Activated CD4-positive, alpha-beta memory T cell treated with anti-CD3 and anti-CD28 coated beads for 36 hours (primary cell): Measurements from ENCODE around the gene ADAMTSL4. TPM values are rescaled to one million over a fixed set of nuclear protein-coding genes. Genes with fewer than 3 reads are reported as not detected.
"Not testable (repeated sequence)": the region's sequence is repeated elsewhere in the genome, so short reads cannot be mapped to it uniquely, and the experiment has no call there.

Experiments used
- CTCF ChIA-PET: fragments of 350-600 bp; sonication (Branson Sonifier 250); formaldehyde crosslinking; loops from one replicate; lab custom pipeline; 2021; ENCODE audit warnings: antibody characterized with exemption, inconsistent platforms; lab: Charles Lee
- POLR2A ChIA-PET: fragments of 350-600 bp; sonication (Branson Sonifier 250); formaldehyde crosslinking; loops from one replicate; lab custom pipeline; 2021; ENCODE audit warnings: antibody characterized with exemption; lab: Charles Lee
- DNase-seq: peaks from one replicate; pipeline ENCODE4 v3.0.0-alpha.2; 2020
- H3K27ac Mint-ChIP-seq: one replicate; pipeline ENCODE4 v1.8.0; 2021; ENCODE audit warnings: mixed read lengths
- H3K27me3 Mint-ChIP-seq: one replicate; pipeline ENCODE4 v1.8.0; 2021; ENCODE audit warnings: mixed read lengths
- H3K36me3 Mint-ChIP-seq: one replicate; pipeline ENCODE4 v1.8.0; 2021; ENCODE audit warnings: mixed read lengths
- H3K4me1 Mint-ChIP-seq: one replicate; pipeline ENCODE4 v1.8.0; 2021; ENCODE audit warnings: low read depth, mixed read lengths
- H3K4me3 Mint-ChIP-seq: one replicate; pipeline ENCODE4 v1.8.0; 2021; ENCODE audit warnings: mild to moderate bottlenecking, mixed read lengths
- H3K9me3 Mint-ChIP-seq: one replicate; pipeline ENCODE4 v1.8.0; 2021; ENCODE audit warnings: mixed read lengths
- intact Hi-C: fragments of 100-400 bp; cut with micrococcal nuclease; formaldehyde crosslinking; loops from one replicate; pipeline ENCODE4 v1.15.1; 2023
- microRNA-seq: library from miRNA; unstranded; fragments of <30 nt; microRNA quantifications from one replicate; pipeline ENCODE4 v1.2.0, GENCODE V29; 2022; ENCODE audit warnings: borderline number of aligned reads, borderline microRNAs expressed, borderline replicate concordance
- total RNA-seq, 2 experiments: library from RNA; stranded (reverse); gene quantifications; one replicate each; pipeline ENCODE4 v1.2.3, GENCODE V29; 2021

The ADAMTSL4 gene
- total RNA-seq, 2 experiments from 2014 or later = 1.1 TPM

DNA sequence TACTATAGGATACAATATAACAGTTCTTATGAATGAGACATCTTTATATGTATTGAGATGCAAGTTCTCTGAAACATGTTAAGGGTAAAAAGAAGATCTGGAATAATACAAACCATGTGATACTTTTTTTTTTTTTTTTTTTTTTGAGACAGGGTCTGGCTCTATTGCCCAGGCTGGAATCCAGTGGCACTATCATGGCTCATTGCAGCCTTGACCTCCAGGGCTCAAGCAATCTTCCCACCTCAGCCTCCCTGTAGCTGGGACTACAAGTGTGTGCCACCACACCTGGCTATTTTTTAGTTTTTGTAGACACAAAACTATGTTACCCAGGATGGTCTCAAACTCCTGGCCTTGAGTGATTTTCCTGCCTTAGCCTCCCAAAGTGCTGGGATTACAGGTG is 52.3 kb downstream of the ADAMTSL4 start:
- Mint-ChIP-seq H3K4me3 (no peak overlapping the region), H3K4me1 (peaks cover 22% of the 10 kb centered on the region), H3K27ac (no peak overlapping the region), H3K9me3 (no peaks in the 10 kb centered on the region), H3K36me3 (peaks cover 14% of the 10 kb centered on the region), H3K27me3 (no peaks in the 10 kb centered on the region)
- intact Hi-C loops = no loop called here
- CTCF ChIA-PET = no interaction called here
- POLR2A ChIA-PET = no interaction called here
- DNase-seq = no peak

DNA sequence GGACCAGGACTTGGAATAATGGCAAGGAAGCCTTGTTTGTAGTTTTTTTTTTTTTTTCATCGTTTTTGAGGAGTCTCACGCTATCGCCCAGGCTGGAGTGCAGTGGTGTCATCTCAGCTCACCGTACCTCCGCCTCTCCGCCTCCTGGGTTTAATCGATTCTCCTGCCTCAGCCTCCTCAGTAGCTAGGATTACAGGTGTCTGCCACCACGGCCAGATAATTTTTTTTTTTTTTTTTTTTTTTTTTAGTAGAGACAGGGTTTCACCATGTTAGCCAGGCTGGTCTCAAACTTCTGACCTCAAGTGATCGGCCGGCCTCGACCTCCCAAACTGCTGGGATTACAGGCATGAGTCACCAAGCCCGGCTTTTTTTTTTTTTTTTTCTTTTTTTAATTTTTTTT is 53.2 kb downstream of the ADAMTSL4 start:
- Mint-ChIP-seq H3K4me1 (peaks cover 18% of the 10 kb centered on the region), H3K36me3 (peaks cover 14% of the 10 kb centered on the region)
- H3K27me3 Mint-ChIP-seq, DNase-seq, CTCF ChIA-PET, H3K27ac Mint-ChIP-seq, intact Hi-C loops, POLR2A ChIA-PET, H3K9me3 Mint-ChIP-seq, H3K4me3 Mint-ChIP-seq: not testable (repeated sequence)

DNA sequence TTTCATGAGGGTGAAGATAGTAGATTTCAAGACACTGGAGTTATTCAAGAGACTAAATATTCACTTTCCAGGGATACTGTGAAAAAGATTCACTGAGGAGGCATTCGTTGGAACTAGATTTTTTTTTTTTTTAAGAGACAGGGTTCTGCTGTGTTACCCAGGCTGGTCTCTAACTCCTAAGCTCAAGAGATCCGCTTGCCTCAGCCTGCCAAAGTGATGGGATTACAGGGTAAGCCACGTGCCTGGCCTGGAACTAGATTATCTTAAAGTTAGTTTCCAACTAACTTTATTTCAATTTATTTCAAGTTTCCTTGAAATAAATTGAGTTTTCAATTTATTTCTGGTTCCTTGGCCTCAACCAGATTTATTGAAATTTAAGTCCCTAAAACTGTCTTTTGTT is 54.5 kb downstream of the ADAMTSL4 start:
- DNase-seq = no peak
- CTCF ChIA-PET = interaction anchor here (1.4 kb wide), 2 partner anchors 10 to 44 kb away, joined by 4 to 7 read pairs; no protein-coding TSS in a partner anchor
- no peaks in the 10 kb centered on the region for H3K27me3 Mint-ChIP-seq
- H3K9me3 Mint-ChIP-seq = no peaks in the 10 kb centered on the region
- intact Hi-C loops = loop anchor here (1.0 kb wide), 1 partner anchor 10 kb away; no protein-coding TSS in a partner anchor
- peaks cover 14% of the 10 kb centered on the region for H3K36me3 Mint-ChIP-seq
- POLR2A ChIA-PET = interaction anchor here (0.7 to 2.8 kb wide), 7 partner anchors 10 to 44 kb away, joined by 3 to 15 read pairs (median 3); partner anchors contain the start of gene MCL1
- peaks cover 18% of the 10 kb centered on the region for H3K4me1 Mint-ChIP-seq
- H3K4me3 Mint-ChIP-seq = no peak overlapping the region
- peak overlapping the region; percentile 39 for H3K27ac Mint-ChIP-seq

DNA sequence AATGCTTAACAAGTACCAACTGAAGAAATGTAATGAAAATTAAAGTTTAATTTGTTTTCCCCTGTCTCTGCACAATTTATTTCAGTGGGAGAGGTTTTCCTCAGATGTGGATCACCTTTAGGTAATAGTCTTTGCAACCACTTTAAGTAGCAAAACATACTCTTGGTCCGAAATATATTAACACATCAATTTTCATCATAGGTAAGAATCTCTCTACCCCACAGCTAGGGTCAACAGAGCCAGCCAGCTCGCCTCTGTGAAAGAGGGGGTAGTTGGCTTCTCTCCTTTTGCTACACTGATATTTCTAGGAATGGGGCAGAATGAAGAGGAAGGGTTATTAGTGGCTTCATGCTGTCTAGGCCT is 55.0 kb downstream of the ADAMTSL4 start:
- CTCF ChIA-PET = interaction anchor here (1.4 kb wide), 2 partner anchors 9 to 44 kb away, joined by 4 to 7 read pairs; no protein-coding TSS in a partner anchor
- intact Hi-C loops = loop anchor here (1.0 kb wide), 1 partner anchor 9 kb away; no protein-coding TSS in a partner anchor
- DNase-seq = no peak
- Mint-ChIP-seq H3K4me3 (no peak overlapping the region), H3K4me1 (peaks cover 18% of the 10 kb centered on the region), H3K27me3 (no peaks in the 10 kb centered on the region), H3K36me3 (peaks cover 15% of the 10 kb centered on the region), H3K27ac (peak overlapping the region; percentile 92), H3K9me3 (no peaks in the 10 kb centered on the region)
- POLR2A ChIA-PET = interaction anchor here (0.8 to 2.8 kb wide), 6 partner anchors 9 to 43 kb away, joined by 3 to 15 read pairs (median 5); partner anchors contain the start of gene MCL1

DNA sequence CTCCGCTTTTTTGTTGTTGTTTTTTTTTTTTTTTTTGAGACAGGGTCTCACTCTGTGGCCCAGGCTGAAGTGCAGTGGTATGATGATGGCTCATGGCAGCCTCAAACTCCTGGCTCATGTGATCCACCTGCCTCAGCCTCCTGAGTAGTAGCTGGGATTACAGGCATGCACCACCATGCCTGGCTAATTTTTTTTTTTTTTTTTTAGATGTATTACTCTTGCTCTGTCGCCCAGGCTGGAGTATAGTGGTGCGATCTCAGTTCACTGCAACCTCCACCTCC is 56.2 kb downstream of the ADAMTSL4 start:
- H3K4me3 Mint-ChIP-seq, CTCF ChIA-PET, DNase-seq, H3K27me3 Mint-ChIP-seq, intact Hi-C loops, H3K9me3 Mint-ChIP-seq: not testable (repeated sequence)
- Mint-ChIP-seq H3K36me3 (peaks cover 12% of the 10 kb centered on the region), H3K27ac (peak overlapping the region; percentile 71), H3K4me1 (peaks cover 22% of the 10 kb centered on the region)
- POLR2A ChIA-PET = interaction anchor here (0.6 to 2.8 kb wide), 5 partner anchors 26 to 92 kb away, joined by 3 to 15 read pairs (median 5); partner anchors contain the start of genes GOLPH3L and MCL1

DNA sequence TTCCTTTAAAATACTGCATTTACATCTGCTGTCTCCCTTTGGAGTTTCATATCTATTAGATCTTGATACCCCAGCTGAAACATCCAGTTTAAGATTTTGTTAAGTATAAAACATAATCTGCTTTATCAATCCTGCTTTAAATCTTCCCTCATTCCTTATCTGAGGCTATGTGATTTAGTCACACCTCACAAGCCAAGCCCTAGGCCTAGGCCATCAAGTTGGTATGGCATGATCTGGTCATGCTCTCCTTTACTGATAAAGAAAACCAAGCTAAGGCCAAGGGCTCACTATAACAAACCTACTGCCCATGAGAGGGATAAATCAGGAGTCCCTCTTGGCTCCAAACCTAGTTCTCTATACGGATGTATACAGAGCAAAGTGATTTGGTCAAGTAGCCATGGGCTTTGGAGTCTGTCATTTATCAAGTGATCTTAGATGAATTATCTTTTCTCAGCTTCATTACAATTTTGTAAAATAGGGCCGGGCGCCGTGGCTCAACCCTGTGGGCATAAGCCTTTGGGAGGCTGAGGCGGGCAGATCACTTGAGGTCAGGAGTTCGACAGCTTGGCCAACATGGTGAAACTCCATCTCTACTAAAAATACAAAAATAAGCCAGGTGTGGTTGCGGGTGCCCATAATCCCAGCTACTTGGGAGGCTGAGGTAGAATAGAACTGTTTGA is 57.4 kb downstream of the ADAMTSL4 start:
- ChIA-PET POLR2A (interaction anchor here (0.7 to 1.4 kb wide), 4 partner anchors 28 to 46 kb away, joined by 3 to 5 read pairs (median 4); partner anchors contain the start of gene MCL1), CTCF (interaction anchor here (0.6 to 1.0 kb wide), 3 partner anchors 34 to 927 kb away, joined by 3 to 5 read pairs (median 3); no protein-coding TSS in a partner anchor)
- Mint-ChIP-seq H3K36me3 (peaks cover 15% of the 10 kb centered on the region), H3K27ac (no peak overlapping the region), H3K9me3 (no peaks in the 10 kb centered on the region), H3K27me3 (no peaks in the 10 kb centered on the region), H3K4me1 (peaks cover 31% of the 10 kb centered on the region), H3K4me3 (no peak overlapping the region)
- intact Hi-C loops = no loop called here
- DNase-seq = no peak

DNA sequence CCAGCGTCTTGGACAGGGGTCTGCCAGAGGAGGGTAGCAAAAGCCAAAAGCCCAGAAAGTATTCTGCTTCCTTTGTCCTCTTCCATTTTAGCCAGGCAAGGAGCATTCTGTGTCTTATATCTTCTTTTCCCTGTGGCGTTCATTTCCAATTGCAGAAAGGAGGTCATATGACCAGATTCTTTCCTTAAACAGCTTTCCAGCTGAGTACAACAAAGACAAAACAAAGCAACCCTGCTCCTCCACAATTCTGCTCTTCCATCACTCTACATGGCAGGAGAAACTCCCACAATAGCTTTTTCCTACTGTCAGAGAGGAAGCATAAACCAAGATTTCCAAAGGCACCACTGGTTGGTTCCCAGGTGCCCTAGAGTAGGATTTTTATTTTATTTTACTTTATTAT is 60.5 kb downstream of the ADAMTSL4 start:
- H3K27me3 Mint-ChIP-seq = no peaks in the 10 kb centered on the region
- H3K36me3 Mint-ChIP-seq = peaks cover 17% of the 10 kb centered on the region
- H3K27ac Mint-ChIP-seq = peak overlapping the region; percentile 46
- H3K4me3 Mint-ChIP-seq = no peak overlapping the region
- intact Hi-C loops = loop anchor here (5.0 to 10.0 kb wide), 6 partner anchors 122 to 548 kb away; partner anchors contain the start of genes ANP32E, ARNT, TARS2 and TNFAIP8L2
- peaks cover 47% of the 10 kb centered on the region for H3K4me1 Mint-ChIP-seq
- CTCF ChIA-PET = interaction anchor here (1.0 to 1.9 kb wide), 5 partner anchors 10 to 51 kb away, joined by 3 to 10 read pairs (median 7); no protein-coding TSS in a partner anchor
- DNase-seq = no peak
- H3K9me3 Mint-ChIP-seq = no peaks in the 10 kb centered on the region
- POLR2A ChIA-PET = interaction anchor here (0.7 to 9.2 kb wide), 3 partner anchors 31 to 115 kb away, joined by 4 to 147 read pairs (median 105); partner anchors contain the start of gene MCL1

Small RNA genes lying within 50 kb of the gene (microRNA-seq; reads per million reads assigned to microRNA genes)
- not detected for gene MIR4257

Other genes starting within 250 kb of the ADAMTSL4 start
- 10 to 100 TPM; 59.2 to 64.9 TPM for gene PRPF3, start 227.9 kb upstream of the ADAMTSL4 start, total RNA-seq
- gene RPRD2, start 185.3 kb upstream of the ADAMTSL4 start, total RNA-seq = 10 to 100 TPM; 22.2 to 22.6 TPM
- 10 to 100 TPM; 46.3 to 51.7 TPM for gene TARS2, start 62.0 kb upstream of the ADAMTSL4 start, total RNA-seq
- gene ECM1, start 41.3 kb upstream of the ADAMTSL4 start, total RNA-seq = 1 to 10 TPM; 1.1 to 1.5 TPM
- not detected for gene FALEC, start 33.7 kb upstream of the ADAMTSL4 start, total RNA-seq
- 100 to 1,000 TPM; 280 to 288 TPM for gene MCL1, start 30.2 kb downstream of the ADAMTSL4 start, total RNA-seq
- 100 to 1,000 TPM; 212 to 219 TPM for gene ENSA, start 80.2 kb downstream of the ADAMTSL4 start, total RNA-seq
- 10 to 100 TPM; 26.1 to 29.1 TPM for gene GOLPH3L, start 147.7 kb downstream of the ADAMTSL4 start, total RNA-seq
- gene HORMAD1, start 171.5 kb downstream of the ADAMTSL4 start, total RNA-seq = not detected
- 10 to 100 TPM; 39.4 to 45.5 TPM for gene CTSS, start 216.4 kb downstream of the ADAMTSL4 start, total RNA-seq